BJ (cell line): ENCODE data around the gene CACNA1C. TPM values are rescaled to one million over a fixed set of nuclear protein-coding genes. Genes with fewer than 3 reads are reported as not detected.

Experiments
- CTCF ChIA-PET: fragments of 350-600 bp; formaldehyde crosslinking; extraction: SDS; loops from one replicate; lab custom pipeline; 2021; ENCODE audit warnings: antibody characterized with exemption, inconsistent platforms; lab: Yijun Ruan, JAX
- POLR2A ChIA-PET: fragments of 300-600 bp; sonication (Branson Sonifier 250); formaldehyde crosslinking; extraction: SDS; loops from one replicate; lab custom pipeline; 2021; ENCODE audit warnings: antibody characterized with exemption; lab: Charles Lee
- DNase-seq: peaks from one replicate; pipeline ENCODE4 v3.0.0-alpha.2; 2011; ENCODE audit warnings: low read depth
- H3K27me3 ChIP-seq: 2 replicates; pipeline ENCODE4 v1.6.0; 2011; ENCODE audit warnings: low read length; ENCODE audit not compliant: control insufficient read depth, insufficient read depth
- H3K36me3 ChIP-seq: 2 replicates; pipeline ENCODE4 v1.5.1; 2011; ENCODE audit warnings: low read length; ENCODE audit not compliant: control insufficient read depth, insufficient read depth
- H3K4me3 ChIP-seq: 2 replicates; pipeline ENCODE4 v1.5.1; 2011; ENCODE audit warnings: low read depth, mild to moderate bottlenecking, control low read depth, low read length
- CTCF ChIP-seq: IDR thresholded peaks from 2 replicates; pipeline ENCODE4 v1.5.1; 2011; ENCODE audit warnings: low read depth, mild to moderate bottlenecking, control low read depth, inconsistent platforms, low read length, moderate library complexity; ENCODE audit not compliant: insufficient read depth
- polyA plus RNA-seq: library from polyadenylated mRNA; depleted of rRNA; stranded (reverse); fragments of >200 nt; gene quantifications from 2 replicates; pipeline ENCODE4 v1.2.3, GENCODE V29; 2011

The CACNA1C gene
- polyA plus RNA-seq, 1 experiment, result 14.7 TPM

- H3K4me3 ChIP-seq, result no peak overlapping the region
- H3K36me3 ChIP-seq, result no peaks in the 10 kb centered on the region
- POLR2A ChIA-PET, result no interaction called here
- no peak for DNase-seq
- H3K27me3 ChIP-seq, result no peaks in the 10 kb centered on the region
- no peak for TF ChIP-seq CTCF
- CTCF ChIA-PET, result interaction anchor here (0.9 to 1.8 kb wide), 6 partner anchors 9 to 254 kb away, joined by 3 to 7 read pairs (median 4); no protein-coding TSS in a partner anchor
Observed at GRCh38 chr12:2290516-2291065, 237.8 kb downstream of the CACNA1C start.

GRCh38 chr12:2291182-2291832 lies 238.5 kb downstream of the CACNA1C start:
- Histone ChIP-seq H3K36me3 (no peaks in the 10 kb centered on the region), H3K27me3 (no peaks in the 10 kb centered on the region), H3K4me3 (no peak overlapping the region)
- CTCF ChIA-PET, result interaction anchor here (0.9 to 1.8 kb wide), 7 partner anchors 10 to 254 kb away, joined by 3 to 7 read pairs (median 4); no protein-coding TSS in a partner anchor
- TF ChIP-seq CTCF, result peak; percentile 60
- no peak for DNase-seq
- POLR2A ChIA-PET, result no interaction called here

GRCh38 chr12:2291947-2292346 lies 239.2 kb downstream of the CACNA1C start:
- Histone ChIP-seq H3K4me3 (no peak overlapping the region), H3K36me3 (no peaks in the 10 kb centered on the region), H3K27me3 (no peaks in the 10 kb centered on the region)
- no peak for TF ChIP-seq CTCF
- DNase-seq, result no peak
- ChIA-PET POLR2A (interaction anchor here (0.7 kb wide), 1 partner anchor 13 kb away, joined by 4 read pairs; no protein-coding TSS in a partner anchor), CTCF (interaction anchor here (1.2 to 1.5 kb wide), 3 partner anchors 9 to 234 kb away, joined by 3 to 5 read pairs (median 3); no protein-coding TSS in a partner anchor)

DNA sequence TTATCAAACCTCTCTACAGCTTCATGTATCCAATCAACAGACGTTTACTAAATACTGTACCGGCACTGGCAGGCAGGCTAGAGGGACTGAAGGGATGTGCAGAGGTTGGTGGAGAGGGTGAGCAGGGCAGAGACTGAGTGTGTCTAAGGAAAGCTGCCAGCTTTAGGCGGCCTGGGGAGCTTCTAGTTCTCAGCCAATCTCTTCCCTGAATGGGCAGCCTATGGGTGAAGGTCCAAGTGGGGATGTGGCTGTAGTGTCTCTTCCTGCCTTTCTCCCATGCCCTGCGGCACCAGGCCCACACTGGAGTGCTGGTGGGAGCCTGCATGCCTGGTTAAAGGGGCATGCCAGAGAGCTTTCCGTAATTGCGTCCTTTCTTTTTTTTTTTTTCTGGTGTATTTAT lies 239.8 kb downstream of the CACNA1C start:
- no peaks in the 10 kb centered on the region for H3K36me3 ChIP-seq
- no peaks in the 10 kb centered on the region for H3K27me3 ChIP-seq
- no peak for TF ChIP-seq CTCF
- CTCF ChIA-PET, result interaction anchor here (0.6 to 1.4 kb wide), 2 partner anchors 9 to 235 kb away, joined by 3 read pairs; no protein-coding TSS in a partner anchor
- POLR2A ChIA-PET, result interaction anchor here (0.7 kb wide), 1 partner anchor 13 kb away, joined by 4 read pairs; no protein-coding TSS in a partner anchor
- no peak for DNase-seq
- no peak overlapping the region for H3K4me3 ChIP-seq
